ENCODE results near the gene HSPA8. TPM values are rescaled to one million over a fixed set of nuclear protein-coding genes. Genes with fewer than 3 reads are reported as not detected.

The HSPA8 gene
- total RNA-seq, 1 experiment from 2014 or later = 1,755 TPM

- peak; percentile 80 for ATAC-seq
- Histone ChIP-seq H3K4me1 (ENCODE audit: control insufficient read depth, insufficient read depth, low read length) (peaks cover 4% of the 10 kb centered on the region; the same call in 1 of the 2 replicates), H3K4me3 (ENCODE audit: low read depth in 2 of 2, low read length in 2 of 2) (no peak overlapping the region), H3K27me3 (ENCODE audit: control insufficient read depth, insufficient read depth, low read length) (no peaks in the 10 kb centered on the region), H3K27ac (ENCODE audit: low read length) (no peak overlapping the region), H3K9me3 (ENCODE audit: control insufficient read depth, insufficient read depth, low read depth, low read length) (peaks cover 3% of the 10 kb centered on the region; the same call in 1 of the 2 replicates), H3K36me3 (ENCODE audit: control insufficient read depth, insufficient read depth, low read length) (no peaks in the 10 kb centered on the region)
- ChIA-PET CTCF (interaction anchor here (0.8 kb wide), 1 partner anchor 28 kb away, joined by 5 read pairs; no protein-coding TSS in a partner anchor), POLR2A (no interaction called here)
- BruUV-seq (replicated peaks) = no TSS peak
- in situ Hi-C loops (cut with HindIII; ENCODE audit: low pct_unique_long_range_greater_than_20kb, low sequenced_read_pairs) (no loop called here), intact Hi-C loops (cut with micrococcal nuclease; ENCODE audit: unreplicated experiment) (no loop called here)
- TF ChIP-seq CTCF (IDR thresholded peaks at IDR 0.05) (no peak), SIN3A (IDR thresholded peaks at IDR 0.05; ENCODE audit: borderline replicate concordance, insufficient read depth, low read depth, low read length) (no peak), TCF7L2 (IDR thresholded peaks at IDR 0.05; ENCODE audit: low read depth, low read length) (no peak), POLR2AphosphoS5 (IDR thresholded peaks at IDR 0.05; ENCODE audit: low read depth, low read length) (no peak), REST (IDR thresholded peaks at IDR 0.05; ENCODE audit: insufficient read depth in 1 of 2, low read depth in 2 of 2, low read length in 1 of 2) (no peak)
- DNase-seq (ENCODE audit: low read depth, low spot score) = no peak
Observed at GRCh38 chr11:123082977-123083376, 21.0 kb upstream of the HSPA8 start.

GRCh38 chr11:123080015-123080414, 18.1 kb upstream of the HSPA8 start:
- no peak for TF ChIP-seq REST (IDR thresholded peaks at IDR 0.05; ENCODE audit: insufficient read depth in 1 of 2, low read depth in 2 of 2, low read length in 1 of 2)
- no peak for TF ChIP-seq CTCF (IDR thresholded peaks at IDR 0.05)
- TF ChIP-seq TCF7L2 (IDR thresholded peaks at IDR 0.05; ENCODE audit: low read depth, low read length) = no peak
- no peak for TF ChIP-seq POLR2AphosphoS5 (IDR thresholded peaks at IDR 0.05; ENCODE audit: low read depth, low read length)
- no peak for TF ChIP-seq SIN3A (IDR thresholded peaks at IDR 0.05; ENCODE audit: borderline replicate concordance, insufficient read depth, low read depth, low read length)
- no peak for ATAC-seq
- Histone ChIP-seq H3K4me3 (ENCODE audit: low read depth in 2 of 2, low read length in 2 of 2) (no peak overlapping the region), H3K36me3 (ENCODE audit: control insufficient read depth, insufficient read depth, low read length) (no peaks in the 10 kb centered on the region), H3K27me3 (ENCODE audit: control insufficient read depth, insufficient read depth, low read length) (no peaks in the 10 kb centered on the region), H3K4me1 (ENCODE audit: control insufficient read depth, insufficient read depth, low read length) (peaks cover 4% of the 10 kb centered on the region; the same call in 1 of the 2 replicates), H3K9me3 (ENCODE audit: control insufficient read depth, insufficient read depth, low read depth, low read length) (peaks cover 3% of the 10 kb centered on the region; the same call in 1 of the 2 replicates), H3K27ac (ENCODE audit: low read length) (no peak overlapping the region)
- in situ Hi-C loops (cut with HindIII; ENCODE audit: low pct_unique_long_range_greater_than_20kb, low sequenced_read_pairs) = no loop called here
- ChIA-PET CTCF (interaction anchor here (0.8 kb wide), 1 partner anchor 167 kb away, joined by 5 read pairs; no protein-coding TSS in a partner anchor), POLR2A (interaction anchor here (0.7 kb wide), 1 partner anchor 8 kb away, joined by 8 read pairs; no protein-coding TSS in a partner anchor)
- DNase-seq (ENCODE audit: low read depth, low spot score) = no peak
- intact Hi-C loops (cut with micrococcal nuclease; ENCODE audit: unreplicated experiment) = no loop called here
- BruUV-seq (replicated peaks) = no TSS peak

All from Panc1 (cell line).